HepG2 (cell line): ENCODE results near the gene RTEL1. TPM values are rescaled to one million over a fixed set of nuclear protein-coding genes. Genes with fewer than 3 reads are reported as not detected.
A peak's percentile ranks its signal among the peaks of the same experiment; 100 is the strongest.

Experiments used
- AGO1 ChIP-seq: fragments of 200-400 bp; formaldehyde crosslinking; IDR thresholded peaks from 2 replicates; pipeline ENCODE4 v1.6.1; 2017; ENCODE audit warnings: mild to moderate bottlenecking, low read depth, low read length, moderate library complexity; ENCODE audit not compliant: poor library complexity, severe bottlenecking
- BATF2 ChIP-seq: sonication (generic); formaldehyde crosslinking; IDR thresholded peaks from 2 replicates; pipeline ENCODE4 v1.8.0; 2022; ENCODE audit warnings: mild to moderate bottlenecking, missing genetic modification reagents, moderate library complexity
- EZH2 ChIP-seq: conservative IDR thresholded peaks from 2 replicates; pipeline ENCODE4 v1.6.1; 2012; ENCODE audit warnings: mild to moderate bottlenecking, low read depth, low read length, moderate library complexity
- FOXM1 ChIP-seq: sonication (generic); formaldehyde crosslinking; IDR thresholded peaks from 2 replicates; pipeline ENCODE4 v1.5.0; 2020; ENCODE audit warnings: missing genetic modification reagents
- GATAD2A ChIP-seq: IDR thresholded peaks from 2 replicates; pipeline ENCODE4 v1.6.1; 2016
- HDAC2 ChIP-seq: sonication (generic); formaldehyde crosslinking; IDR thresholded peaks from 2 replicates; pipeline ENCODE4 v1.4.0; 2020; ENCODE audit warnings: missing genetic modification reagents
- MATR3 ChIP-seq: sonication (generic); formaldehyde crosslinking; IDR thresholded peaks from 2 replicates; pipeline ENCODE4 v1.4.0; 2020; ENCODE audit warnings: missing genetic modification reagents
- MIXL1 ChIP-seq: IDR thresholded peaks from 2 replicates; pipeline ENCODE4 v1.6.1; 2016
- NCOR1 ChIP-seq: fragments of 200-600 bp; sonication (generic); IDR thresholded peaks from 2 replicates; pipeline ENCODE4 v1.7.0; 2017; ENCODE audit warnings: antibody characterized with exemption, low read length, borderline replicate concordance
- NFIC ChIP-seq: IDR thresholded peaks from 2 replicates; pipeline ENCODE4 v1.6.1; 2012; ENCODE audit warnings: mild to moderate bottlenecking, low read length, inconsistent platforms
- PCBP2 ChIP-seq: fragments of 200-400 bp; formaldehyde crosslinking; optimal IDR thresholded peaks from 2 replicates; pipeline ENCODE3; 2018; ENCODE audit warnings: low read length, low read depth; ENCODE audit not compliant: poor library complexity, severe bottlenecking
- RAD21 ChIP-seq: fragments of 450-650 bp; formaldehyde crosslinking; IDR thresholded peaks from 2 replicates; pipeline ENCODE4 v1.5.0; 2020; ENCODE audit warnings: mild to moderate bottlenecking
- RAD51 ChIP-seq: fragments of 450-650 bp; IDR thresholded peaks from 2 replicates; pipeline ENCODE4 v1.6.1; 2016; ENCODE audit warnings: borderline replicate concordance
- SIN3A ChIP-seq: IDR thresholded peaks from 2 replicates; pipeline ENCODE4 v1.6.1; 2011; ENCODE audit warnings: low read depth, mild to moderate bottlenecking, control low read depth, low read length, borderline replicate concordance
- SRSF1 ChIP-seq: fragments of 200-400 bp; formaldehyde crosslinking; optimal IDR thresholded peaks from 2 replicates; pipeline ENCODE3; 2017; ENCODE audit warnings: mild to moderate bottlenecking, low read depth, low read length, moderate library complexity
- SRSF9 ChIP-seq: fragments of 200-400 bp; formaldehyde crosslinking; IDR thresholded peaks from 2 replicates; pipeline ENCODE4 v1.6.1; 2018; ENCODE audit warnings: borderline replicate concordance, mild to moderate bottlenecking, low read depth, low read length; ENCODE audit not compliant: insufficient read depth, poor library complexity, severe bottlenecking
- ZFP62 ChIP-seq: sonication (generic); formaldehyde crosslinking; IDR thresholded peaks from 2 replicates; pipeline ENCODE4 v1.4.0; 2020; ENCODE audit warnings: missing genetic modification reagents
- ZGPAT ChIP-seq: IDR thresholded peaks from 2 replicates; pipeline ENCODE4 v1.6.1; 2016; ENCODE audit warnings: mild to moderate bottlenecking
- ZNF224 ChIP-seq: sonication (generic); formaldehyde crosslinking; IDR thresholded peaks from 2 replicates; pipeline ENCODE4 v1.5.0; 2020; ENCODE audit warnings: mild to moderate bottlenecking, missing genetic modification reagents
- ZNF256 ChIP-seq: sonication (generic); formaldehyde crosslinking; conservative IDR thresholded peaks from 2 replicates; pipeline ENCODE4 v1.4.0; 2020; ENCODE audit warnings: missing genetic modification reagents
- ZNF317 ChIP-seq: sonication (generic); formaldehyde crosslinking; IDR thresholded peaks from 2 replicates; pipeline ENCODE4 v1.5.0; 2020; ENCODE audit warnings: mild to moderate bottlenecking, missing genetic modification reagents
- ZNF549 ChIP-seq: sonication (generic); formaldehyde crosslinking; IDR thresholded peaks from 2 replicates; pipeline ENCODE4 v1.5.0; 2020; ENCODE audit warnings: missing genetic modification reagents
- ZNF576 ChIP-seq: sonication (generic); formaldehyde crosslinking; IDR thresholded peaks from 2 replicates; pipeline ENCODE4 v1.4.0; 2020; ENCODE audit warnings: mild to moderate bottlenecking, missing genetic modification reagents
- ZNF703 ChIP-seq: sonication (generic); formaldehyde crosslinking; IDR thresholded peaks from 2 replicates; pipeline ENCODE4 v1.5.1; 2020; ENCODE audit warnings: missing genetic modification reagents, mild to moderate bottlenecking, moderate library complexity, borderline replicate concordance
- ZNF737 ChIP-seq: sonication (generic); formaldehyde crosslinking; IDR thresholded peaks from 2 replicates; pipeline ENCODE4 v1.5.0; 2020; ENCODE audit warnings: missing genetic modification reagents, mild to moderate bottlenecking, borderline replicate concordance
- ZNF747 ChIP-seq: sonication (generic); formaldehyde crosslinking; IDR thresholded peaks from 2 replicates; pipeline ENCODE4 v1.8.1; 2023; ENCODE audit warnings: missing genetic modification reagents, mild to moderate bottlenecking, borderline replicate concordance
- ZSCAN9 ChIP-seq: IDR thresholded peaks from 2 replicates; pipeline ENCODE4 v1.6.1; 2016; ENCODE audit warnings: borderline replicate concordance
- polyA plus RNA-seq, 8 experiments: library from polyadenylated mRNA; depleted of rRNA in 3 of 8; stranded (reverse) in 7 of 8; unstranded in 1 of 8; fragments of >200 nt; fragmentation: Illumina TruSeq in 4 of 8; extraction: Trizol in 4 of 8; gene quantifications; 2 replicates each; pipeline versions ENCODE4 v1.2.1 to v1.2.3, GENCODE V29; 2011 to 2016; ENCODE audit warnings: low read depth in 4 of 8, missing spikeins in 1 of 8, mixed read lengths in 1 of 8; ENCODE audit not compliant: insufficient read depth in 1 of 8
- total RNA-seq, 5 experiments: library from RNA; depleted of rRNA; stranded (reverse); fragments of >200 nt; fragmentation: Illumina TruSeq; extraction: Trizol; gene quantifications; 2 replicates each; pipeline ENCODE4 v1.2.3, GENCODE V29; 2016; ENCODE audit warnings: low read depth in 1 of 5
- TF ChIP-seq, protein P1 (sequence below): sonication (generic); formaldehyde crosslinking; IDR thresholded peaks from 2 replicates; pipeline ENCODE4 v1.8.0; 2022; ENCODE audit warnings: missing genetic modification reagents, low read depth, mild to moderate bottlenecking, borderline replicate concordance
- TF ChIP-seq, protein P2 (sequence below): sonication (generic); formaldehyde crosslinking; IDR thresholded peaks from 2 replicates; pipeline ENCODE4 v1.8.0; 2022; ENCODE audit warnings: mild to moderate bottlenecking, missing genetic modification reagents

RTEL1 gene
- total and polyA plus RNA-seq, 2 of the 13 experiments (the other 11 are each of a cell fraction or from before 2014, with no cell fraction given), result 21.8 to 36.4 TPM

DNA sequence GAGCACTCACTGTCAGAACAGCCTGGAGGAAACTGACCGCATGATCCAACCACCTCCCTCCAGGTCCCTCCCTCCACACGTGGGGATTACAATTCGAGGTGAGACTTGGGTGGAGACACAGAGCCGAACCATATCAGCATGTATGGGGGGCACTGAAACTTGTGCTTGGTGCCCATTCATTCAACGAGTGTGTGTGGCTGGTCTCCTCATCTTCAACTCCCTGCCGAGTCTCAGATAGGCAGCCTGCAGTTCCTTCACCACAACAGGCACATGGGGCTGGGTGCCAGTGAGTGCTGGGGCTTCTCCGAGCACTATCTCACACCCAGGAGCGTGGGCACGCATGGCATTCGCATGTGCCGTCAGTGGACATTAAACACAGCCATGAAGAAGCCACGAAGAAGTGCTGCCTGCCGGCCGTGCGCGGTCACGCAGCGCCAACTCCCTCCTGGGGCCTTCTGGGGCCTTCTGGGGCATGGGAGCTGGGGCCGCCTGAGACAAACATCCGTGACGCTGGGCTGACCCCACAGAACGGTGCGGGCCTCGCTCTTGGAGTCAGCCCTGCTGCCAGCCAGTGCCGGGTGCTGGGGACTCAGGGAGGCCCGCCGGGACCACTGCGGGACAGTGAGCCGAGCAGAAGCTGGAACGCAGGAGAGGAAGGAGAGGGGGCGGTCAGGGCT, 714 bp upstream of the RTEL1 start (continued):
- TF ChIP-seq MIXL1 (CRISPR knock-in tag) (no peak), GATAD2A (CRISPR knock-in tag) (no peak), RAD21 (no peak), ZNF747 (CRISPR knock-in tag) (no peak; the same call in 1 of the 2 replicates), ZNF224 (CRISPR knock-in tag) (no peak), RAD51 (no peak), ZNF576 (CRISPR knock-in tag) (no peak), SIN3A (no peak), ZFP62 (0 out of 2 replicates have a peak, but pooled peaks have one; percentile 70), MATR3 (no peak), ZNF549 (no peak), ZGPAT (CRISPR knock-in tag) (no peak), ZNF737 (peak; percentile 9; the same call in 1 of the 2 replicates), FOXM1 (CRISPR knock-in tag) (no peak), SRSF1 (no peak), SRSF9 (no peak), PCBP2 (no peak), HDAC2 (CRISPR knock-in tag) (no peak), ZNF256 (CRISPR knock-in tag) (no peak), NFIC (no peak), AGO1 (no peak), NCOR1 (no peak), BATF2 (CRISPR knock-in tag) (0 out of 2 replicates have a peak, but pooled peaks have one; percentile 75), ZSCAN9 (CRISPR knock-in tag) (no peak), ZNF703 (CRISPR knock-in tag) (no peak; the same call in 1 of the 2 replicates), EZH2 (no peak), ZNF317 (CRISPR knock-in tag) (no peak)
- TF ChIP-seq, protein P1, sequence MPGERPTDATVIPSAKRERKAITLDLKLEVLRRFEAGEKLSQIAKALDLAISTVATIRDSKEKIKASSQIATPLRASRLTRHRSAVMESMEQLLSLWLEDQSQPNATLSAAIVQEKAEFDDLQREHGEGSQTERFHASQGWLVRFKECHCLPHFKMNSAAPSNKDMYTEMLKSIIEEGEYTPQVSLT, result no peak
- TF ChIP-seq, protein P2, sequence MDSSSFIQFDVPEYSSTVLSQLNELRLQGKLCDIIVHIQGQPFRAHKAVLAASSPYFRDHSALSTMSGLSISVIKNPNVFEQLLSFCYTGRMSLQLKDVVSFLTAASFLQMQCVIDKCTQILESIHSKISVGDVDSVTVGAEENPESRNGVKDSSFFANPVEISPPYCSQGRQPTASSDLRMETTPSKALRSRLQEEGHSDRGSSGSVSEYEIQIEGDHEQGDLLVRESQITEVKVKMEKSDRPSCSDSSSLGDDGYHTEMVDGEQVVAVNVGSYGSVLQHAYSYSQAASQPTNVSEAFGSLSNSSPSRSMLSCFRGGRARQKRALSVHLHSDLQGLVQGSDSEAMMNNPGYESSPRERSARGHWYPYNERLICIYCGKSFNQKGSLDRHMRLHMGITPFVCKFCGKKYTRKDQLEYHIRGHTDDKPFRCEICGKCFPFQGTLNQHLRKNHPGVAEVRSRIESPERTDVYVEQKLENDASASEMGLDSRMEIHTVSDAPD (CRISPR knock-in tag), result no peak
